ENCODE results near the gene CLEC7A.

- TF ChIP-seq EP300 (IDR thresholded peaks at IDR 0.05; ENCODE audit: low read depth) (no peak), CTCF (IDR thresholded peaks at IDR 0.05) (peak; percentile 80 to 89 (median 82)), POLR2A (IDR thresholded peaks at IDR 0.05) (peak; percentile 17)
Measured at GRCh38 chr12:10153271-10154144, 23.5 kb upstream of the CLEC7A start.
